Ramos (cell line): Measurements from ENCODE around the gene ACTR1A.

ENCODE experiments used
- in situ Hi-C: fragments of 300-500 bp; cut with MboI; formaldehyde crosslinking; loops from one replicate; pipeline ENCODE4 v1.14.3; 2022; ENCODE audit warnings: low sequenced_read_pairs; ENCODE audit not compliant: unreplicated experiment

ACTR1A gene

GRCh38 chr10:102492344-102492939 lies 10.1 kb downstream of the ACTR1A start:
- in situ Hi-C loops, result no loop called here

- in situ Hi-C loops, result no loop called here
Observed at GRCh38 chr10:102491136-102491535, 11.4 kb downstream of the ACTR1A start.

GRCh38 chr10:102485093-102485784 lies 17.3 kb downstream of the ACTR1A start:
- in situ Hi-C loops, result no loop called here

- in situ Hi-C loops, result no loop called here
Observed at GRCh38 chr10:102484021-102484420, 18.5 kb downstream of the ACTR1A start.

GRCh38 chr10:102480396-102480795 lies 22.1 kb downstream of the ACTR1A start:
- in situ Hi-C loops, result no loop called here

GRCh38 chr10:102479651-102480050 lies 22.9 kb downstream of the ACTR1A start:
- in situ Hi-C loops, result no loop called here

- in situ Hi-C loops, result no loop called here
Observed at GRCh38 chr10:102476466-102477141, 25.9 kb downstream of the ACTR1A start.

GRCh38 chr10:102475451-102476040 lies 27.0 kb downstream of the ACTR1A start:
- in situ Hi-C loops, result no loop called here

- in situ Hi-C loops, result no loop called here
Observed at GRCh38 chr10:102473445-102474331, 28.8 kb downstream of the ACTR1A start.

- in situ Hi-C loops, result no loop called here
Observed at GRCh38 chr10:102470579-102471546, 31.6 kb downstream of the ACTR1A start.

- in situ Hi-C loops, result no loop called here
Observed at GRCh38 chr10:102468683-102469082, 33.8 kb downstream of the ACTR1A start.

GRCh38 chr10:102467971-102468438 lies 34.5 kb downstream of the ACTR1A start:
- in situ Hi-C loops, result no loop called here

- in situ Hi-C loops, result no loop called here
Observed at GRCh38 chr10:102467318-102467717, 35.2 kb downstream of the ACTR1A start.

- in situ Hi-C loops, result no loop called here
Observed at GRCh38 chr10:102465466-102465865, 37.0 kb downstream of the ACTR1A start.

GRCh38 chr10:102463983-102464382 lies 38.5 kb downstream of the ACTR1A start:
- in situ Hi-C loops, result no loop called here

GRCh38 chr10:102462512-102463054 lies 39.9 kb downstream of the ACTR1A start:
- in situ Hi-C loops, result no loop called here

GRCh38 chr10:102461187-102462054 lies 41.1 kb downstream of the ACTR1A start:
- in situ Hi-C loops, result no loop called here

GRCh38 chr10:102460836-102461186 lies 41.7 kb downstream of the ACTR1A start:
- in situ Hi-C loops, result no loop called here
